HFFc6 (cell line): ENCODE measurements around the gene TFCP2L1. TPM values are rescaled to one million over a fixed set of nuclear protein-coding genes. Genes with fewer than 3 reads are reported as not detected.

Source experiments
- DNase-seq: peaks from one replicate; pipeline ENCODE4 v3.0.0-alpha.2; 2018
- H3K27ac Mint-ChIP-seq: 2 replicates; pipeline ENCODE4 v1.8.0; 2020; ENCODE audit warnings: mild to moderate bottlenecking, mixed read lengths
- H3K27me3 Mint-ChIP-seq: 2 replicates; pipeline ENCODE4 v1.8.0; 2021; ENCODE audit warnings: mild to moderate bottlenecking, moderate library complexity, mixed read lengths; ENCODE audit not compliant: insufficient read depth
- H3K36me3 Mint-ChIP-seq: 2 replicates; pipeline ENCODE4 v1.8.0; 2021; ENCODE audit warnings: low read depth, mixed read lengths
- H3K4me1 Mint-ChIP-seq: 2 replicates; pipeline ENCODE4 v1.8.0; 2020; ENCODE audit warnings: low read depth, mixed read lengths
- H3K4me3 Mint-ChIP-seq: 2 replicates; pipeline ENCODE4 v1.8.0; 2020; ENCODE audit warnings: mild to moderate bottlenecking, moderate library complexity, mixed read lengths
- H3K9me3 Mint-ChIP-seq: 2 replicates; pipeline ENCODE4 v1.8.0; 2020; ENCODE audit warnings: mild to moderate bottlenecking, mixed read lengths
- total RNA-seq, 6 experiments: library from RNA; stranded (reverse); fragmentation: NEBNext Ultra II Directional; extraction: Animal tissue kit (Norgen Biotek cat#: 25700); gene quantifications; 2 replicates in 1 of 6; 3 replicates in 5 of 6; pipeline ENCODE4 v1.2.3, GENCODE V29; 2021
- TF ChIP-seq, protein P1 (sequence below): fragments of 200-600 bp; sonication (generic); IDR thresholded peaks from 2 replicates; pipeline ENCODE4 v1.5.0; 2021; ENCODE audit warnings: antibody characterized with exemption, mild to moderate bottlenecking

The TFCP2L1 gene
- total RNA-seq, 6 experiments from 2014 or later = 0.03 TPM; not detected in 5

DNA sequence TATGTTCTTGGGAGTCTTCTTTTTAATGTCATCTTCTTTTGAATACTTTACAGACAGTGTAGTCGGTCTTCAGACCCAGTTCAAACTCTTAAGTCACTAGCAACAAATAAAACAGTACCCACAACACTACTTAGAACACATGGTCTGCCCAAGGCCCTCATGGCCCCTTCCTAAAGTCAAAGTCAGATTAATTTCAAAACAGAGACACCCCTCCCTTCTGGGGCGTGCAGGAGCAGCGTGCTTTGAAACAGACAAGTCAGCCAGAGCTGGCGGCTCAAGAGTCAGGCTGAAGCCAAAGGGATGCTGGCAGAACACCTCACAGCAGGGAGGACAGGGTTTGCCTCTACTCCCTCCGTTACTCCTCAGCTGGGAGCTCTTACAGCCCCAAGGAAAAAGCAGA is 77.5 kb downstream of the TFCP2L1 start:
- Mint-ChIP-seq H3K27me3 (peaks cover 21% of the 10 kb centered on the region), H3K27ac (no peak overlapping the region), H3K4me3 (no peak overlapping the region), H3K9me3 (no peaks in the 10 kb centered on the region), H3K4me1 (no peaks in the 10 kb centered on the region), H3K36me3 (no peaks in the 10 kb centered on the region)
- TF ChIP-seq, protein P1, sequence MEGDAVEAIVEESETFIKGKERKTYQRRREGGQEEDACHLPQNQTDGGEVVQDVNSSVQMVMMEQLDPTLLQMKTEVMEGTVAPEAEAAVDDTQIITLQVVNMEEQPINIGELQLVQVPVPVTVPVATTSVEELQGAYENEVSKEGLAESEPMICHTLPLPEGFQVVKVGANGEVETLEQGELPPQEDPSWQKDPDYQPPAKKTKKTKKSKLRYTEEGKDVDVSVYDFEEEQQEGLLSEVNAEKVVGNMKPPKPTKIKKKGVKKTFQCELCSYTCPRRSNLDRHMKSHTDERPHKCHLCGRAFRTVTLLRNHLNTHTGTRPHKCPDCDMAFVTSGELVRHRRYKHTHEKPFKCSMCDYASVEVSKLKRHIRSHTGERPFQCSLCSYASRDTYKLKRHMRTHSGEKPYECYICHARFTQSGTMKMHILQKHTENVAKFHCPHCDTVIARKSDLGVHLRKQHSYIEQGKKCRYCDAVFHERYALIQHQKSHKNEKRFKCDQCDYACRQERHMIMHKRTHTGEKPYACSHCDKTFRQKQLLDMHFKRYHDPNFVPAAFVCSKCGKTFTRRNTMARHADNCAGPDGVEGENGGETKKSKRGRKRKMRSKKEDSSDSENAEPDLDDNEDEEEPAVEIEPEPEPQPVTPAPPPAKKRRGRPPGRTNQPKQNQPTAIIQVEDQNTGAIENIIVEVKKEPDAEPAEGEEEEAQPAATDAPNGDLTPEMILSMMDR = no peak
- DNase-seq = no peak

- Mint-ChIP-seq H3K4me1 (no peaks in the 10 kb centered on the region), H3K27me3 (peaks cover 15% of the 10 kb centered on the region), H3K27ac (no peak overlapping the region), H3K9me3 (no peaks in the 10 kb centered on the region), H3K4me3 (no peak overlapping the region), H3K36me3 (no peaks in the 10 kb centered on the region)
- TF ChIP-seq, protein P1 = no peak
- DNase-seq = no peak
These were observed 79.6 kb downstream of the TFCP2L1 start for GRCh38 chr2:121205321-121205942.

GRCh38 chr2:121203591-121204249 is 81.3 kb downstream of the TFCP2L1 start:
- Mint-ChIP-seq H3K36me3 (no peaks in the 10 kb centered on the region), H3K27me3 (peaks cover 18% of the 10 kb centered on the region), H3K9me3 (no peaks in the 10 kb centered on the region), H3K27ac (no peak overlapping the region), H3K4me3 (no peak overlapping the region), H3K4me1 (no peaks in the 10 kb centered on the region)
- no peak for DNase-seq
- TF ChIP-seq, protein P1 = no peak

DNA sequence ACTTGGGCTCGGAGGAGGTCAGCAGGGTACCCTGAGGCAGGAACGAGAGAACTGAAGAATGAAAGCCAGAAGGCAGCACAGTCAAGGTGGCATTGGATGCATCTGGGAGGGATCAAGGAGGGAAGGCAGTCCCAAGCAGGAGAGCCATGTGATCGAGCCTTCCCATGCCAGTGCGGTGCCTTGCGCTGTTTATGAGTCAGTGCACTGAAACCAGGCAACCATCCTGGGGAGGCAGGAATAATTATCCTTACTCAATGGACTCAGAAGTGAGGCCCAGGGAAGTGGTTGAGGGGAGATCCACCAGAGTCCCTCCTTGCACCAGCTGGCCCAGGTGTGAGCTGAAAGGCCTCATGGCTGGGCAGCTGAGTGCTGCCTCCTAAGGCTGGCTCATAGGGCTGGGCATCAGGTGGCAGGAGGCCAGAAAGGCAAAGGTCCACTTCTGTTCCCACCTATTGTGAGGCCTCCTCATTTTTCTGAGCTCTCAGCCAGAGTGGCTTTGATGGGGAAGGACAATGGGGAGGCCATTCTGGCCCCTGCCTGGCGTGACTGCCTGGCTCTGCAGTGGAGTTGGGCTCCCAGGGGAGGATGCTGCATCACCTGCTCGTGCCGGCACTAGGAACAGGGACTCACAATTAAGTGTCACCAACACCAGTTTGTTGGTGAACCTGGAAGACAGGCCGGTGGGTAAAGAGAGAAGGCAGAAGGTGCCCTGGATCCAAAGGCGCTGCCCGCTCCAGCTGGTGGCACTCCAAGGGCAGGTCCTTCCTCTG is 82.3 kb downstream of the TFCP2L1 start:
- TF ChIP-seq, protein P1 = no peak

DNA sequence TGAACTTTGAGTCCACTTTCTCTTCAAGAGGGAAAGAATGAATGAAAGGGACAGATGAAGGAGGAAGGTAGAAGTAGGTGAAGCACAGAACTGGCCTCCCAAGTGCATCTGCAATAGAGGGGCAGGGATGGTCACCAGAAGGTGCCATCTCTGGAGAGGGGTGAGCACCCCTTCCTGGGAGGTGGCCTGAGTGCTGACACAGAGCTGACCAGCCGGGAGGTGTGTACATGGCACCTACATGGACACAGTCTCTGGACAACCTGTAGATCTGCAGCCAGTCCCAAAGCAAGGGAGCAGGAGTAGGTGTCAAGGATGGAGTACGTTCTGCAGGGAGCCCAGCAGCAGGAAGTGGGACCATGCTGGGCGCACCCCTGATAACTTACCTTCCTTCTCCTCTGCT is 83.2 kb downstream of the TFCP2L1 start:
- no peaks in the 10 kb centered on the region for H3K36me3 Mint-ChIP-seq
- peaks cover 9% of the 10 kb centered on the region for H3K4me1 Mint-ChIP-seq
- peaks cover 18% of the 10 kb centered on the region for H3K27me3 Mint-ChIP-seq
- H3K9me3 Mint-ChIP-seq = no peaks in the 10 kb centered on the region
- DNase-seq = no peak
- H3K4me3 Mint-ChIP-seq = no peak overlapping the region
- TF ChIP-seq, protein P1 = no peak
- no peak overlapping the region for H3K27ac Mint-ChIP-seq

More for the DNA sequence above, 82.3 kb downstream of the TFCP2L1 start:
- no peak overlapping the region for H3K27ac Mint-ChIP-seq
- no peak overlapping the region for H3K4me3 Mint-ChIP-seq
- H3K9me3 Mint-ChIP-seq = no peaks in the 10 kb centered on the region
- H3K36me3 Mint-ChIP-seq = no peaks in the 10 kb centered on the region
- H3K27me3 Mint-ChIP-seq = peaks cover 18% of the 10 kb centered on the region
- DNase-seq = no peak
- peaks cover 3% of the 10 kb centered on the region for H3K4me1 Mint-ChIP-seq
